ENCODE measurements around the gene GPC5.

GPC5 gene

DNA sequence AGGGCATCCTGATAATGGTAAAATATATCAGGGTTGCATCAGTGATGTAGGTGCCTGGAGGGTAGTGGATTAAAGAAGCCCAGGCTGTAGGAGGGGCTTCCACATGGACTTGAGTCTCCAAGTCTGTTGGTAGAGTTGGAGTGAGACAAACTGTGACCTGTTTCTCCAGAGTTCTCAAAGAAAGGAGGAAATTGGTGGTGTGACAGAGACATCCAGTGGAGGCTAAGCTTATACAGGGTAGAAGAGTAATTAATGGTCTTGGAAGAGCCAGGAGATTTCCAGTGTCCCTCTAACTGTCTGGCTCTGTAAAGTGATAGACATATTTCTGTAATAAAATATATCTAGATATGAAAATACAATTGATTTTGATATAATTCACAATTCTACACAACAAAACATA, 61.1 kb downstream of the GPC5 start:
- TF ChIP-seq, protein P1, sequence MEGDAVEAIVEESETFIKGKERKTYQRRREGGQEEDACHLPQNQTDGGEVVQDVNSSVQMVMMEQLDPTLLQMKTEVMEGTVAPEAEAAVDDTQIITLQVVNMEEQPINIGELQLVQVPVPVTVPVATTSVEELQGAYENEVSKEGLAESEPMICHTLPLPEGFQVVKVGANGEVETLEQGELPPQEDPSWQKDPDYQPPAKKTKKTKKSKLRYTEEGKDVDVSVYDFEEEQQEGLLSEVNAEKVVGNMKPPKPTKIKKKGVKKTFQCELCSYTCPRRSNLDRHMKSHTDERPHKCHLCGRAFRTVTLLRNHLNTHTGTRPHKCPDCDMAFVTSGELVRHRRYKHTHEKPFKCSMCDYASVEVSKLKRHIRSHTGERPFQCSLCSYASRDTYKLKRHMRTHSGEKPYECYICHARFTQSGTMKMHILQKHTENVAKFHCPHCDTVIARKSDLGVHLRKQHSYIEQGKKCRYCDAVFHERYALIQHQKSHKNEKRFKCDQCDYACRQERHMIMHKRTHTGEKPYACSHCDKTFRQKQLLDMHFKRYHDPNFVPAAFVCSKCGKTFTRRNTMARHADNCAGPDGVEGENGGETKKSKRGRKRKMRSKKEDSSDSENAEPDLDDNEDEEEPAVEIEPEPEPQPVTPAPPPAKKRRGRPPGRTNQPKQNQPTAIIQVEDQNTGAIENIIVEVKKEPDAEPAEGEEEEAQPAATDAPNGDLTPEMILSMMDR (IDR thresholded peaks at IDR 0.05; ENCODE audit: low read depth, low read length) = no peak
- DNase-seq (ENCODE audit: extremely low read depth, low read depth) = no peak

DNA sequence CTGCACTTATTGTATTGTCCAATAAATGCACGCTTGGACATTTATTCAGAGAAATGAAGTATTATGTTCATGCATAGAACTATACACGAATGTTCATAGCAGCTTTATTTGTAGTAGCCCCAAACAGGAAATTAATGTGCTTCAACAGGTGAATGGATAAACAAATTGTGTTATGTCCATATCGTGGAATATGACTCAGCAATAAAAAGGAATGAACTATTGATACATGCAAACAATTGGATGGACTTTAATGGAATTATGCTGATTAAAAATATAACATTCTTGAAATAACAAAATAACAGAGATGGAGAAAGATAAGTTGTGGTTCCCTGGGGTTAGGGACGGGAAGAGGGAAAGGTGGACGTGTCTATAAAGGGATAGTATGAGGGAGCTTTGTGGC, 65.9 kb downstream of the GPC5 start:
- DNase-seq (ENCODE audit: extremely low read depth, low read depth) = no peak
- TF ChIP-seq, protein P1 (IDR thresholded peaks at IDR 0.05; ENCODE audit: low read depth, low read length) = no peak

DNA sequence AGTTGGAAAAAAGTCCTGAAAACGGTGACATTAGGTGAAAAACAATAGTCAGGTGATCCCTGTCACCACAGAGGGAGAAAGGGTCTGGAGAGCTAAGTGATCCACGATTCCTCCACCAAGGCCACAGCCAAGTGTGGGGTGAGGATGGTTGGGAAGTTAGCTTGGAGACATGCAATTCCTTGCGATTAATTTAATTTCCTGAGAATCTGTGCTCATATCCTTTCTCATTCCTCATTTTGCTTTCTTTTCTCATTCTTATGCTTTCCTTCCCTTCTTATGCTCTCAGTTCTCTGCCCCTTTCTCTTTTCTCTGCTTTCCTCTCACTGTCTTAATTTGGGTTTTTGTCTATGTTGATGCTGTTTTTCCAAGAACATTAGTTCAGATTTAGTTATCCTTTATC, 68.8 kb downstream of the GPC5 start:
- TF ChIP-seq, protein P1 (IDR thresholded peaks at IDR 0.05; ENCODE audit: low read depth, low read length) = no peak
- DNase-seq (ENCODE audit: extremely low read depth, low read depth) = no peak

DNA sequence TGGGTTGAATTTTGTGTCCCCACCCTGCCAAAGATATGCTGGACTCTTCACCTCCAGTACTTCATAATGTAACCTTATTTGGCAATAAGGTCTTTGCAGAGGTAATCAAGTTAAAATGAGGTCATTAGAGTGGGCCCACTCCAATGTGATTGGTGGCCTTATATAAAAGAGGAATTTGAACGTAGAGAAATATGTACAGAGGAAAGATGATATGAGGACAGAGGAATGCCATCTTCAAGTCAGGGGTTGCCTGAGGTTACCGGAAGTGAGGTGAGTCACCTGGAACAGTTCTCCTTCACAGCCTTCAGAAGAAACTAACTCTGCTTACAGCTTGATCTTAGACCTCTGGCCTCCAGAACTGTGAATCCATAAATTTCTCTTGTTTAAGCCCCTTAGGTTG, 69.9 kb downstream of the GPC5 start:
- no peak for DNase-seq (ENCODE audit: extremely low read depth, low read depth)
- TF ChIP-seq, protein P1 (IDR thresholded peaks at IDR 0.05; ENCODE audit: low read depth, low read length) = no peak

DNA sequence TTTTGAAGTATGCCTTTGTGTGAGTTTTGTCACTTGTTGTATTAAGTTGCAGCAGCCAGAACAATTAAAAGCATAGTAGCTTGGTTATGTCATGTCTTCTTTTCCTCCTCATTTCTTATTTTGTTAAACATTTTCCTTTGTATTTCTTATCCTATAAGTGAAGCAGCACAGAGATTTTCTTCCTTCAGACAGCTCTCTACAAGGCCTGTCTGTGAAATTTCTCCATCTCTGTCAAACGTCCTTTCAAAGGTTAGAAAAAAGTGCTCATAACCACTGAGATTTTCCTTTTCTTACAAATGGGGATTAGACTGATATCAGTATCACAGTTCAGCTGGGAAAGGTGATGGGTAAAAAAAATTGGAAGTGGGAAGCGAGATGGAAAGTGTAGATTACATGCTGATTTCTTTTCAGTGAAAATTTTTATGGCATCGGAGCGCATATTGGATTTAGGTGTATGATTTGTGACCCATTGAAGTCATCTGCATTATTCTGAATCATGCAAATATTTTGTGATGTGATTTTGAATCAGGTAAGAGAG, 71.7 kb downstream of the GPC5 start:
- DNase-seq (ENCODE audit: extremely low read depth, low read depth) = no peak
- TF ChIP-seq, protein P1 (IDR thresholded peaks at IDR 0.05; ENCODE audit: low read depth, low read length) = no peak

DNA sequence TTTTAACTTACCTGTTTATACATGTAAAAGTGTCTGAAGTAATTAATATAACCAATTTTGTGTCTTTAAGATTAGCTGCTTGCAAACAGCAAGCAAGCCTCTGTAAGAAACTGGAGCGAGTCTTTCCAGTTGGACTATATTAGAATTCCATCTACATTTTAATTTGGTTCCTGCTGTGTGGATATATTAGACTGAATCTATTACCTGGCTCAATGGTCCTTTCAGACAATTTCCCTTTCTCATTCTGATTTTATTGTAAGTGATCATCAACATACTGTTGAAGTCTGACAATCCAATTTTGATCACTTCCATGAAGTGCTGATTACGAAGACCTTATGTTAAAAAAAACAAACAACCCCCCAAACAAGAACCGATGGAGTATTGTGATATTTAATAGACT, 72.3 kb downstream of the GPC5 start:
- TF ChIP-seq, protein P1 (IDR thresholded peaks at IDR 0.05; ENCODE audit: low read depth, low read length) = no peak
- no peak for DNase-seq (ENCODE audit: extremely low read depth, low read depth)

DNA sequence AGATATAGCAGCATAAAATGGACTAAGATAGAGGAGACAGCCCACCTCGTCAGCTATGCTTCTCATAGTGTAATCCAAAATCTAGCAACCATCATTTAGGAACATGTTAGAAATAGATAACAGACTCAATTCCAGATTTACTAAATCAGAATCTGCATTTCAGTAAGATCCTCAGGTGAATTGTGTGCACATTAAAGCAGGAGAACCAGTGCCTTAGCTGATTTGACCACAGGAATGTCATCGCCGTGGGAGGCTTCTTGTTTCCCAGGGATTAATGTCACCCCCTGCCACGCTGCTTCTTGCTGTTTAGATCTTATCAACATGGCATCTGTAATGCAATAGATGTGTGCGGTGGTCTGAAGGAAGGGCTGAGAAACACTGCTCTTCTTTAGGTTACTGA, 84.0 kb downstream of the GPC5 start:
- TF ChIP-seq, protein P1 (IDR thresholded peaks at IDR 0.05; ENCODE audit: low read depth, low read length) = no peak

More for the DNA sequence above, 84.0 kb downstream of the GPC5 start:
- no peak for DNase-seq (ENCODE audit: extremely low read depth, low read depth)

Measured in AG09319 (cell line).